Heart right ventricle (tissue), 16 donors: ENCODE measurements around the gene PRKAR1B. TPM values are rescaled to one million over a fixed set of nuclear protein-coding genes. Genes with fewer than 3 reads are reported as not detected.
"Not testable (repeated sequence)": the region's sequence is repeated elsewhere in the genome, so short reads cannot be mapped to it uniquely, and the experiment has no call there.

Experiments
- ATAC-seq, 8 donors: fragments of 200-7000 bp; cut with Tn5 transposase; one replicate each; pipeline ENCODE4 v1.9.1; 2020; ENCODE audit warnings: mild to moderate bottlenecking in 8 of 8, moderate library complexity in 8 of 8, moderate number of reproducible peaks in 1 of 8
- DNase-seq, 2 donors: peaks; one replicate each; pipeline ENCODE4 v3.0.0-alpha.2; 2020
- H3K27ac ChIP-seq, 10 donors: fragments of 200-600 bp; sonication (generic) in 2 of 10; one replicate each; pipeline versions ENCODE4 v1.5.0 to v1.8.0; 2020 to 2022; ENCODE audit warnings: mild to moderate bottlenecking in 3 of 10
- H3K27me3 ChIP-seq, 7 donors: fragments of 200-600 bp; one replicate each; pipeline ENCODE4 v1.8.0; 2021 to 2022; ENCODE audit warnings: mild to moderate bottlenecking in 2 of 7
- H3K36me3 ChIP-seq, 9 donors: fragments of 200-600 bp; sonication (generic) in 1 of 9; one replicate each; pipeline versions ENCODE4 v1.5.0 to v1.8.0; 2020 to 2022; ENCODE audit warnings: mild to moderate bottlenecking in 2 of 9
- H3K4me1 ChIP-seq, 9 donors: fragments of 200-600 bp; sonication (generic) in 1 of 9; one replicate each; pipeline versions ENCODE4 v1.5.0 to v1.8.0; 2020 to 2022; ENCODE audit warnings: mild to moderate bottlenecking in 4 of 9
- H3K4me3 ChIP-seq, 10 donors: fragments of 200-600 bp; sonication (generic) in 2 of 10; one replicate each; pipeline versions ENCODE4 v1.5.0 to v1.8.0; 2020 to 2022; ENCODE audit warnings: mild to moderate bottlenecking in 7 of 10, moderate library complexity in 2 of 10
- H3K9me3 ChIP-seq, 11 donors: fragments of 200-600 bp in 10 of 11; sonication (generic) in 2 of 11; one replicate each; pipeline versions ENCODE4 v1.5.0 to v1.8.0; 2013 to 2022; ENCODE audit warnings: mild to moderate bottlenecking in 2 of 11, control low read depth in 1 of 11, moderate library complexity in 1 of 11
- WGBS, 2 donors: extraction: QIAGEN DNeasy Blood & Tissue Kit; methylation state at CpG; one replicate each; pipeline ENCODE4 v1.1.7; 2013; ENCODE audit warnings: inconsistent platforms in 1 of 2; 5-methylcytosine and 5-hydroxymethylcytosine counted together
- intact Hi-C, 10 donors: fragments of 100-400 bp; cut with DNase I; formaldehyde crosslinking; loops; one replicate each; pipeline versions ENCODE4 v1.11.1 to v1.14.2; 2022
- polyA plus RNA-seq, 2 donors: library from polyadenylated mRNA; stranded (reverse); fragments of 200-250 nt; gene quantifications; one replicate each; pipeline ENCODE4 v1.2.3, GENCODE V29; 2013
- total RNA-seq, 10 donors: library from RNA; stranded (reverse); fragmentation: NEBNext Ultra II Directional in 3 of 10; extraction: Animal tissue kit (Norgen Biotek cat#: 25700) in 3 of 10; gene quantifications; one replicate each; pipeline versions ENCODE4 v1.2.1 to v1.2.4, GENCODE V29; 2021 to 2023
- TF ChIP-seq, protein P1 (sequence below), 9 donors: fragments of 200-600 bp; sonication (generic) in 2 of 9; IDR thresholded peaks; one replicate each; pipeline versions ENCODE4 v1.5.0 to v1.8.0; 2021 to 2022; ENCODE audit warnings: antibody characterized with exemption in 9 of 9, mild to moderate bottlenecking in 5 of 9, moderate library complexity in 1 of 9
- donor health status: Arrhythmogenic right ventricular cardiomyopathy.
- donor health status: ischemic (EF 13 %, LVEDD 7.1; RV severe dilation, severe dysfunction).
- donor health status: healthy with polysubstance abuse.
- donor health status: DM: no; HTN: yes; CAD: no.
- donor health status: DM: no; HTN: no; CAD: no.
- donor health status: ischemic (EF 25% LVEDD 6.9; RV normal size, moderate dysfunction).
- donor health status: ischemic (EF 25% LVEDD 5.7; RV mildly dilated, moderate dysfunction).
- donor health status: healthy.
- donor health status: DM: yes; HTN: yes; CAD: no.
- donor health status: Ischemic cardiomyopathy.
- donor health status: ischemic (EF 35%, LVEDD 5.7; RV mildly dilated, moderate dysfunction).
- donor health status: nonischemic (EF 11% LVEDD 7.7; RV severe dilation, severe dysfunction).
- donor health status: DM: yes; HTN: yes; CAD: no.
- donor health status: PGD.
- donor health status: ischemic (EF 29% LVEDD 5.4; RV normal size, mild dysfunction).
- donor health status: nonischemic (EF 23%, LVEDD 6.1; RV moderate dilation, normal function).

Gene PRKAR1B
- total and polyA plus RNA-seq, 12 donors = 5.0 to 24.5 (median 20.6) TPM

DNA sequence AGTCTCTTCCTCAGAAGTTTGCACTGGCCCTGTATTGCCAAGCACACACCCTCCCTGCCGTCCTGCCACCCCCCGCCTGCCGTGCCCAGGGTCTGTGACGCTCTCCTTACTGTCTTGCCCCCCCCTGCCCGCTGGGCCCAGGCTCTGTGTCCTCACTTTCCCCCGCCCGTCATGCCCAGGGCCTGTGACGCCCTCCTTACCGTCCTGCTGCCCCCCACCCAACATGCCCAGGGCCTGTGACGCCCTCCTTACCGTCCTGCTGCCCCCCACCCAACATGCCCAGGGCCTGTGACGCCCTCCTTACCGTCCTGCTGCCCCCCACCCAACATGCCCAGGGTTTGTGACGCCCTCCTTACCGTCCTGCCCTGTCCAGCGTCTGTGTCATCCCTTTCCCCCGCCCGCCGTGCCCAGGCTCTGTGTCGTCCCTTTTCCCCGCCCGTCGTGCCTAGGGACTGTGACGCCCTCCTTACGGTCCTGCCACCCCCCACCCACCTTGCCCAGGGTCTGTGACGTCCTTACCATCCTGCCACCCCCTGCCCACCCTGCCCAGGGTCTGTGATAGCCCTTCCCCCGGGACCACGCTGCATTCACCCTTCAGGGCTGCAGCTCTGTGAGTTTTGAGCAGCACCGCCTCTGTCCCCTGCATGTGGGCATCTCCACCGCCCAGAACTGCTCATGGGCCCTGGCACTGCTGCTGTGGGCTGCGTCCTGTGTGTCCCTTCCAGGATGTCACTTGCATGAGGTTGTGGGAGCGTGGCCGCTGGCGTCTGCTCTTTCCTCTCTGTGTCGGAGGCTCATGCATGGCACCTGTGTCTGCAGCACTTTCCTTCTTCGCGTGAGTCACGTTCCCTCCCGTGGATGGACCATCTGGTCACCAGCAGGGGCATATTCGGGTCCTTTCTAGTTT is 19.3 kb upstream of the PRKAR1B start:
- peak overlapping the region in 8 of 10 donors; percentile 58 to 84 (median 74) for H3K27ac ChIP-seq
- H3K4me1 ChIP-seq = peaks cover 0 to 29% (median 20%) of the 10 kb centered on the region in 9 donors
- no peak overlapping the region for H3K4me3 ChIP-seq
- WGBS, 2 donors = 79 to 88% methylated on average over 37 to 39 of the region's 40 CpGs
- intact Hi-C loops = loop anchor here in 1 of 10 donors (5.0 kb wide), 1 partner anchor 229 kb away; the partner anchor contains the start of gene PDGFA
- no peak for DNase-seq
- TF ChIP-seq, protein P1, sequence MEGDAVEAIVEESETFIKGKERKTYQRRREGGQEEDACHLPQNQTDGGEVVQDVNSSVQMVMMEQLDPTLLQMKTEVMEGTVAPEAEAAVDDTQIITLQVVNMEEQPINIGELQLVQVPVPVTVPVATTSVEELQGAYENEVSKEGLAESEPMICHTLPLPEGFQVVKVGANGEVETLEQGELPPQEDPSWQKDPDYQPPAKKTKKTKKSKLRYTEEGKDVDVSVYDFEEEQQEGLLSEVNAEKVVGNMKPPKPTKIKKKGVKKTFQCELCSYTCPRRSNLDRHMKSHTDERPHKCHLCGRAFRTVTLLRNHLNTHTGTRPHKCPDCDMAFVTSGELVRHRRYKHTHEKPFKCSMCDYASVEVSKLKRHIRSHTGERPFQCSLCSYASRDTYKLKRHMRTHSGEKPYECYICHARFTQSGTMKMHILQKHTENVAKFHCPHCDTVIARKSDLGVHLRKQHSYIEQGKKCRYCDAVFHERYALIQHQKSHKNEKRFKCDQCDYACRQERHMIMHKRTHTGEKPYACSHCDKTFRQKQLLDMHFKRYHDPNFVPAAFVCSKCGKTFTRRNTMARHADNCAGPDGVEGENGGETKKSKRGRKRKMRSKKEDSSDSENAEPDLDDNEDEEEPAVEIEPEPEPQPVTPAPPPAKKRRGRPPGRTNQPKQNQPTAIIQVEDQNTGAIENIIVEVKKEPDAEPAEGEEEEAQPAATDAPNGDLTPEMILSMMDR (IDR thresholded peaks at IDR 0.05) = no peak
- peaks cover 0 to 40% (median 0%) of the 10 kb centered on the region in 9 donors for H3K36me3 ChIP-seq
- ATAC-seq = peak in 4 of 8 donors; percentile 16 to 64 (median 41)
- no peaks in the 10 kb centered on the region for H3K9me3 ChIP-seq
- H3K27me3 ChIP-seq = no peaks in the 10 kb centered on the region

DNA sequence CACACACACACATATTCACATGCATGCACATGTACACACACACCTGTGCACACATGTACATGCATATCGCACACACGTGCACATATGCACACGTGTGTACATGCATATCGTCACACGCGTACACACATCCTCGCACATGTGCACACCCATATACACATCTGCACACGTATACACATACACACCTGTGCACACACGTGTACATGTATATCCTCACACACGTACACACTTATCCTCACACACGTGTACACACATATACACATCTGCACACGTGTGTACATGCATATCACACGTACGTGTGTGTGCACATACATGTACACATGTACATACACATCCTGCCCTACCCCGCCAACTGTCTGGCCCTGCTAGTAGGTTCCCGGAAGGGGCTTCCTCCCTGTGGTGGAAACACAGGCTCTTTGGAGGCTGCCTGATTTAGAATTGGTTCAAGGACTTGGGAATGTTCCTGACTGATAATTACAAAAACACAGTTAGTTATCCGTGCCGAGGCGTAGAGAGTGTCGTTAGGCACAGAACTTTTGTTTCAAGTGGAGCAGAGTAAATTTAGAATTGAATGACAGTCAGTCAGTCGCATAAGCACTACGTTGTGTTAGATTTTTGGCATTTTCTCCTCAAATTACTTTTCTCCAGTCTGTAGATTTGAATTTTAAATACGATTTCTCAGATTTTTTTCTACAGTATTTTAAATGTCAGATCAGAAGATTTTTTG is 18.5 kb upstream of the PRKAR1B start:
- Histone ChIP-seq H3K4me3 (no peak overlapping the region), H3K27me3 (no peaks in the 10 kb centered on the region), H3K9me3 (no peaks in the 10 kb centered on the region), H3K4me1 (peaks cover 0 to 29% (median 20%) of the 10 kb centered on the region in 9 donors), H3K27ac (peak overlapping the region in 8 of 10 donors; percentile 58 to 84 (median 74)), H3K36me3 (peaks cover 0 to 42% (median 0%) of the 10 kb centered on the region in 9 donors)
- WGBS, 2 donors = 66 to 76% methylated on average over 23 of the region's 23 CpGs
- intact Hi-C loops = loop anchor here in 1 of 10 donors (5.0 kb wide), 1 partner anchor 228 kb away; the partner anchor contains the start of gene PDGFA
- DNase-seq (no peak), ATAC-seq (peak; percentile 36 to 81 (median 71))
- TF ChIP-seq, protein P1 (IDR thresholded peaks at IDR 0.05) = no peak

- intact Hi-C loops = loop anchor here in 1 of 10 donors (5.0 kb wide), 1 partner anchor 228 kb away; the partner anchor contains the start of gene PDGFA
- ATAC-seq = peak in 1 of 8 donors; percentile 11
- no peak for DNase-seq
- 96 to 98% methylated on average over 20 of the region's 20 CpGs for WGBS, 2 donors
- Histone ChIP-seq H3K9me3 (no peaks in the 10 kb centered on the region), H3K27me3 (no peaks in the 10 kb centered on the region), H3K27ac (no peak overlapping the region), H3K36me3 (peaks cover 0 to 44% (median 0%) of the 10 kb centered on the region in 9 donors), H3K4me3 (no peak overlapping the region), H3K4me1 (peaks cover 0 to 23% (median 15%) of the 10 kb centered on the region in 9 donors)
- TF ChIP-seq, protein P1 (IDR thresholded peaks at IDR 0.05) = no peak
Observed at GRCh38 chr7:744854-745430, 17.9 kb upstream of the PRKAR1B start.

GRCh38 chr7:744128-744520 is 17.0 kb upstream of the PRKAR1B start:
- H3K27ac ChIP-seq, H3K27me3 ChIP-seq, DNase-seq, H3K4me3 ChIP-seq, ATAC-seq, H3K9me3 ChIP-seq, intact Hi-C loops: not testable (repeated sequence)
- 93 to 94% methylated on average over 5 of the region's 5 CpGs for WGBS, 2 donors
- Histone ChIP-seq H3K4me1 (peaks cover 0 to 21% (median 6%) of the 10 kb centered on the region in 9 donors), H3K36me3 (peaks cover 0 to 48% (median 0%) of the 10 kb centered on the region in 9 donors)

DNA sequence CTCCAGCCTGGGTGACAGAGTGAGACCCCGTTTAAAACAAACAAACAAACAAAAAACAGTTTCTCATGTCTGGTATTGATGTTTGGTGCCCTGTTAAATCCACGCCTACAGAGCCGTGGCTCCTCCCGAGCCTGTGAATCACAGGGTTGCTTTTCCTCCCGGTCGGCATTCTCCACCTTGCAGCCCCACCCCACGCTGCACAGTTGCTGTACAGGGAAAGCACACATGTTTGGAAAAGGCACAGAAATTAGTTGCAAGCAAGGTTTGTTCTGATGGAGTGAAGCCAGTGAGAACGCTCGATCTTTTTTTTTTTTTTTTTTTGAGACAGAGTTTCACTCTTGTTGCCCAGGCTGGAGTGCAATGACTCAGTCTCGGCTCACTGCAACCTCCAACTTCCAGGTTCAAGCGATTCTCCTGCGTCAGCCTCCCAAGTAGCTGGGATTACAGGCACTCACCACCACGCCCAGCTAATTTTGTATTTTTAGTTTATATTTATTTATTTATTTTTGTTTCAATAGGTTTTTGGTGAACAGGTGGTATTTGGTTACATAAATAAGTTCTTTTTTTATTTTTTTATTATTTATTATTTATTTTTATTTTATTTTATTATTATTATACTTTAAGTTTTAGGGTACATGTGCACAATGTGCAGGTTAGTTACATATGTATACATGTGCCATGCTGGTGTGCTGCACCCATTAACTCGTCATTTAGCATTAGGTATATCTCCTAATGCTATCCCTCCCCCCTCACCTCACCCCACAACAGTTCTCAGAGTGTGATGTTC is 16.5 kb upstream of the PRKAR1B start:
- DNase-seq, intact Hi-C loops, H3K27ac ChIP-seq, ATAC-seq, H3K27me3 ChIP-seq, H3K4me3 ChIP-seq, H3K9me3 ChIP-seq: not testable (repeated sequence)
- H3K36me3 ChIP-seq = peaks cover 0 to 51% (median 0%) of the 10 kb centered on the region in 9 donors
- WGBS, 2 donors = 94 to 95% methylated on average over 14 of the region's 14 CpGs
- peaks cover 0 to 20% (median 3%) of the 10 kb centered on the region in 9 donors for H3K4me1 ChIP-seq
